RWPE2 (cell line): Measurements from ENCODE around the gene ADSS1.

Source experiments
- ATAC-seq: fragments of 200-7000 bp; cut with Tn5 transposase; 3 replicates; pipeline ENCODE4 v1.9.1; 2021; ENCODE audit warnings: low read depth
- DNase-seq: peaks from one replicate; pipeline ENCODE4 v3.0.0-alpha.2; 2020; ENCODE audit warnings: low spot score
- H3K27ac ChIP-seq: fragments of 450-650 bp; 2 replicates; pipeline ENCODE4 v1.5.1; 2017; ENCODE audit warnings: mild to moderate bottlenecking; ENCODE audit not compliant: poor library complexity, severe bottlenecking
- H3K27me3 ChIP-seq: fragments of 250-450 bp; sonication (Bioruptor Pico); 2 replicates; pipeline ENCODE4 v1.5.1; 2021; ENCODE audit warnings: mild to moderate bottlenecking, moderate library complexity; ENCODE audit not compliant: insufficient read depth, poor library complexity, severe bottlenecking
- H3K36me3 ChIP-seq: fragments of 250-450 bp; sonication (Bioruptor Pico); 2 replicates; pipeline ENCODE4 v1.5.1; 2020; ENCODE audit warnings: low read depth, mild to moderate bottlenecking, moderate library complexity
- H3K4me1 ChIP-seq: fragments of 250-450 bp; sonication (Bioruptor Pico); 2 replicates; pipeline ENCODE4 v1.5.1; 2021; ENCODE audit warnings: mild to moderate bottlenecking, moderate library complexity; ENCODE audit not compliant: insufficient read depth, poor library complexity, severe bottlenecking
- H3K4me3 ChIP-seq: fragments of 250-450 bp; sonication (Bioruptor Pico); 2 replicates; pipeline ENCODE4 v1.5.1; 2021; ENCODE audit warnings: mild to moderate bottlenecking, moderate library complexity; ENCODE audit not compliant: severe bottlenecking
- H3K9me3 ChIP-seq: fragments of 250-450 bp; sonication (Bioruptor Pico); 2 replicates; pipeline ENCODE4 v1.5.1; 2021; ENCODE audit warnings: mild to moderate bottlenecking, moderate library complexity; ENCODE audit not compliant: severe bottlenecking
- CTCF ChIP-seq: fragments of 450-650 bp; IDR thresholded peaks from one replicate; pipeline ENCODE4 v1.5.1; 2017; ENCODE audit warnings: mild to moderate bottlenecking, moderate library complexity; ENCODE audit not compliant: poor library complexity, severe bottlenecking

ADSS1 gene

GRCh38 chr14:104752735-104753527, 28.9 kb downstream of the ADSS1 start, which contains the start of gene SIVA1:
Gene SIVA1, plus strand, starts transcription at chr14:104753147. Its CDS starts 55 bp downstream, at chr14:104753202.
- ATAC-seq (peak; percentile 86), DNase-seq (peak; percentile 100)
- H3K27me3 ChIP-seq: no peaks in the 10 kb centered on the region
- H3K4me1 ChIP-seq: peaks cover 24% of the 10 kb centered on the region
- no peak for TF ChIP-seq CTCF
- peak within 1 kb of the TSS; percentile 81 for H3K4me3 ChIP-seq
- no peaks in the 10 kb centered on the region for H3K9me3 ChIP-seq
- H3K36me3 ChIP-seq: peaks cover 32% of the 10 kb centered on the region
- H3K27ac ChIP-seq: peak within 1 kb of the TSS; percentile 55

- Histone ChIP-seq H3K4me1 (peaks cover 22% of the 10 kb centered on the region), H3K9me3 (no peaks in the 10 kb centered on the region), H3K4me3 (peak overlapping the region; percentile 81), H3K27ac (peak overlapping the region; percentile 55), H3K36me3 (peaks cover 40% of the 10 kb centered on the region), H3K27me3 (no peaks in the 10 kb centered on the region)
- ATAC-seq (no peak), DNase-seq (no peak)
- TF ChIP-seq CTCF: no peak
Measured at GRCh38 chr14:104753528-104754212, 29.6 kb downstream of the ADSS1 start.

GRCh38 chr14:104754213-104754851, 30.3 kb downstream of the ADSS1 start:
- peak overlapping the region; percentile 81 for H3K4me3 ChIP-seq
- H3K27me3 ChIP-seq: no peaks in the 10 kb centered on the region
- no peak for DNase-seq
- TF ChIP-seq CTCF: no peak
- peaks cover 17% of the 10 kb centered on the region for H3K4me1 ChIP-seq
- ATAC-seq: no peak
- no peaks in the 10 kb centered on the region for H3K9me3 ChIP-seq
- H3K36me3 ChIP-seq: peaks cover 46% of the 10 kb centered on the region
- H3K27ac ChIP-seq: peak overlapping the region; percentile 55

- H3K27ac ChIP-seq: no peak overlapping the region
- H3K4me1 ChIP-seq: peaks cover 6% of the 10 kb centered on the region
- no peak for DNase-seq
- no peaks in the 10 kb centered on the region for H3K9me3 ChIP-seq
- no peaks in the 10 kb centered on the region for H3K27me3 ChIP-seq
- H3K36me3 ChIP-seq: peaks cover 53% of the 10 kb centered on the region
- no peak for ATAC-seq
- no peak overlapping the region for H3K4me3 ChIP-seq
- TF ChIP-seq CTCF: no peak
Measured at GRCh38 chr14:104755621-104756020, 31.6 kb downstream of the ADSS1 start.
